HCEC 1CT (cell line): ENCODE data around the gene SLC1A1.

ENCODE experiments used
- DNase-seq: peaks from one replicate; pipeline ENCODE4 v3.0.0-alpha.2; 2017

SLC1A1 gene

DNA sequence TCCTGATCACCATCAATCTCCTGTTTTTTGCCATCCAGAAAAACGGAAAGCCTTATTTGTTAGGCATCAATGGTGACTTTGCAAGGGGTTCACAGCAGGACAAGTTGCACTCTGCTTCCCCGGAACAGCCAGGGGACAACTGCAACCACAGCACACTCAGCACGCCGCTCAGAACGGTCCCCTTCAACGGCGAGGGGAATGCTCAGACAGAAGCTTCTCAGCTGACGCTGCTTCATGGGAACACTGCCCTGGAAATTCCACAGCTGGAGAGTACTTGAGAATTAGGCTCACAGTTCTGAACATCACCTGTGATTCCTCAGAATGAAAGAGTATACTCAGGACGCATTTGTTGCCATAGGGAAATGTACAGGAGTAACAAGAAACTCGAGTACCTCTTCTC, 131.7 kb downstream of the SLC1A1 start:
- DNase-seq, result no peak

GRCh38 chr9:4630836-4631235, 140.6 kb downstream of the SLC1A1 start:
- no peak for DNase-seq
